GM19438 (cell line): ENCODE measurements around the gene METTL15.
"Not testable (repeated sequence)": the region's sequence is repeated elsewhere in the genome, so short reads cannot be mapped to it uniquely, and the experiment has no call there.

ENCODE experiments used
- ATAC-seq: cut with Tn5 transposase; IDR thresholded peaks from one replicate; pipeline ENCODE4 v1.9.1; 2021; ENCODE audit warnings: low read depth; ENCODE audit not compliant: unreplicated experiment

The METTL15 gene

GRCh38 chr11:28366549-28367346, 258.6 kb downstream of the METTL15 start:
- no peak for ATAC-seq

GRCh38 chr11:28378095-28378494, 269.9 kb downstream of the METTL15 start:
- not testable (repeated sequence) for ATAC-seq
